Lower lobe of right lung (tissue), 2 donors: ENCODE measurements around the gene DMD. TPM values are rescaled to one million over a fixed set of nuclear protein-coding genes. Genes with fewer than 3 reads are reported as not detected.

Experiments
- ATAC-seq, 2 donors: fragments of 200-7000 bp; cut with Tn5 transposase; one replicate each; pipeline ENCODE4 v1.9.1; 2020 to 2022; ENCODE audit warnings: mild to moderate bottlenecking in 2 of 2, moderate library complexity in 2 of 2
- DNase-seq: peaks from one replicate; pipeline ENCODE4 v3.0.0-alpha.2; 2020
- H3K27ac ChIP-seq: fragments of 200-600 bp; one replicate; pipeline ENCODE4 v1.8.0; 2022
- H3K27me3 ChIP-seq: fragments of 200-600 bp; one replicate; pipeline ENCODE4 v1.8.0; 2022; ENCODE audit warnings: low read depth
- H3K36me3 ChIP-seq: fragments of 200-600 bp; one replicate; pipeline ENCODE4 v1.8.0; 2022; ENCODE audit warnings: mild to moderate bottlenecking
- H3K4me1 ChIP-seq: fragments of 200-600 bp; one replicate; pipeline ENCODE4 v1.8.0; 2022
- H3K4me3 ChIP-seq: fragments of 200-600 bp; one replicate; pipeline ENCODE4 v1.8.0; 2022; ENCODE audit warnings: mild to moderate bottlenecking
- H3K9me3 ChIP-seq: fragments of 200-600 bp; one replicate; pipeline ENCODE4 v1.8.0; 2022
- CTCF ChIP-seq: fragments of 200-600 bp; IDR thresholded peaks from one replicate; pipeline ENCODE4 v1.8.0; 2022; ENCODE audit warnings: antibody characterized with exemption, mild to moderate bottlenecking
- intact Hi-C: fragments of 100-400 bp; cut with DNase I; formaldehyde crosslinking; loops from one replicate; pipeline ENCODE4 v1.11.0; 2022
- total RNA-seq: library from RNA; stranded (reverse); fragmentation: NEBNext Ultra II Directional; extraction: Animal tissue kit (Norgen Biotek cat#: 25700); gene quantifications from one replicate; pipeline ENCODE4 v1.2.1, GENCODE V29; 2021
- donor health status: DM: no; HTN: yes; CAD: no; lungs with severe emphysema.

The DMD gene
- total RNA-seq, 1 donor from 2014 or later = 29.4 TPM

GRCh38 chrX:31127716-31128115 lies 2083.6 kb downstream of the DMD start:
- H3K27ac ChIP-seq = no peak overlapping the region
- DNase-seq = no peak
- H3K27me3 ChIP-seq = no peaks in the 10 kb centered on the region
- no peaks in the 10 kb centered on the region for H3K9me3 ChIP-seq
- no peak for TF ChIP-seq CTCF
- ATAC-seq = no peak
- no peaks in the 10 kb centered on the region for H3K4me1 ChIP-seq
- H3K36me3 ChIP-seq = peaks cover 5% of the 10 kb centered on the region
- H3K4me3 ChIP-seq = no peak overlapping the region
- intact Hi-C loops = no loop called here

DNA sequence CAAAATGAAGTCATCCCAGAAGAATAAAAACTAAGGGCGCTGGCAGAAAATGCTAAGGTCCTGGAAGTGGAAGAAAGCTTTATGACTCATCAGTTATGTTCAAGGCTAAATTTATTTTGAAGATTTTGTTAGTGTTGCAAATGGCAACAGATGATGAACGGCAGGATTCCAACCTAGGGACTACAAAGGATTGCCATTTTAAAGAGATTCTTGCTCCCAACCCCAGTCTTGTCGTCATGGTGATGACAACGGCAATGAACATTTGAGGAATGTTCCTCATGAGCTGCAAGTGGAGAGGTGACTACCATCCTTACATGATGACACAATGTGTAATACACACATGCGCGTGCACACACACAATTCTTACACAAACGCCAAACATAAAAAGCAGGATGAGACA lies 2085.1 kb downstream of the DMD start:
- no peak for ATAC-seq
- H3K4me3 ChIP-seq = no peak overlapping the region
- no peaks in the 10 kb centered on the region for H3K4me1 ChIP-seq
- no peaks in the 10 kb centered on the region for H3K27me3 ChIP-seq
- H3K36me3 ChIP-seq = no peaks in the 10 kb centered on the region
- intact Hi-C loops = no loop called here
- H3K9me3 ChIP-seq = no peaks in the 10 kb centered on the region
- H3K27ac ChIP-seq = no peak overlapping the region
- no peak for TF ChIP-seq CTCF
- DNase-seq = no peak

GRCh38 chrX:31124536-31124935 lies 2086.8 kb downstream of the DMD start:
- Histone ChIP-seq H3K27ac (no peak overlapping the region), H3K36me3 (no peaks in the 10 kb centered on the region), H3K27me3 (no peaks in the 10 kb centered on the region), H3K4me1 (no peaks in the 10 kb centered on the region), H3K9me3 (no peaks in the 10 kb centered on the region), H3K4me3 (no peak overlapping the region)
- no peak for ATAC-seq
- no peak for DNase-seq
- intact Hi-C loops = no loop called here
- TF ChIP-seq CTCF = no peak

GRCh38 chrX:31123335-31123734 lies 2088.0 kb downstream of the DMD start:
- Histone ChIP-seq H3K27ac (no peak overlapping the region), H3K27me3 (no peaks in the 10 kb centered on the region), H3K4me3 (no peak overlapping the region), H3K9me3 (no peaks in the 10 kb centered on the region), H3K36me3 (no peaks in the 10 kb centered on the region), H3K4me1 (no peaks in the 10 kb centered on the region)
- ATAC-seq = no peak
- no peak for DNase-seq
- TF ChIP-seq CTCF = no peak
- intact Hi-C loops = no loop called here

GRCh38 chrX:31117266-31117665 lies 2094.1 kb downstream of the DMD start:
- Histone ChIP-seq H3K36me3 (no peaks in the 10 kb centered on the region), H3K27ac (no peak overlapping the region), H3K4me3 (no peak overlapping the region), H3K4me1 (no peaks in the 10 kb centered on the region), H3K27me3 (no peaks in the 10 kb centered on the region), H3K9me3 (no peaks in the 10 kb centered on the region)
- ATAC-seq (no peak), DNase-seq (no peak)
- no peak for TF ChIP-seq CTCF
- intact Hi-C loops = no loop called here

DNA sequence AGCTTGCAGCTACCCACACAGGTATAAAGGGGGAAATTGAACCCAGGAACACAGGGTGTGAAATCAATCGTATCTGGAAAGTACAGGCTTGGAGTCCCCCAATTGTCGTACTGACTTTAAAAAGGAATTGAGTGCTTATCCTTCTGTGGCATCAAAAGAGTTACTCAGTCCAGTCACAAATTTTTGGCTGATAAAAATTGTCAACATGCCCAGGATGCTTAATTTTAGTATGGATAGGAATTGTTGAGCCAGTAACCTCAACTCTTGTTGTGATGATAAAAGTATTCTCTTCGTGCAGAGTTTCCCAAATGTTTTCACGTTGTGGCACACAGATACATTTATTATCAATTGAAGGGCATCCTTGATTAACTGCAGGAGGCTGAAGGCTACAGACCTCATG lies 2096.0 kb downstream of the DMD start:
- no peak overlapping the region for H3K27ac ChIP-seq
- no peak for DNase-seq
- H3K27me3 ChIP-seq = no peaks in the 10 kb centered on the region
- no peak for TF ChIP-seq CTCF
- H3K4me1 ChIP-seq = no peaks in the 10 kb centered on the region
- H3K36me3 ChIP-seq = no peaks in the 10 kb centered on the region
- no peak overlapping the region for H3K4me3 ChIP-seq
- no peak for ATAC-seq
- intact Hi-C loops = no loop called here
- no peaks in the 10 kb centered on the region for H3K9me3 ChIP-seq
